ENCODE results near the gene SCP2D1.

The SCP2D1 gene

DNA sequence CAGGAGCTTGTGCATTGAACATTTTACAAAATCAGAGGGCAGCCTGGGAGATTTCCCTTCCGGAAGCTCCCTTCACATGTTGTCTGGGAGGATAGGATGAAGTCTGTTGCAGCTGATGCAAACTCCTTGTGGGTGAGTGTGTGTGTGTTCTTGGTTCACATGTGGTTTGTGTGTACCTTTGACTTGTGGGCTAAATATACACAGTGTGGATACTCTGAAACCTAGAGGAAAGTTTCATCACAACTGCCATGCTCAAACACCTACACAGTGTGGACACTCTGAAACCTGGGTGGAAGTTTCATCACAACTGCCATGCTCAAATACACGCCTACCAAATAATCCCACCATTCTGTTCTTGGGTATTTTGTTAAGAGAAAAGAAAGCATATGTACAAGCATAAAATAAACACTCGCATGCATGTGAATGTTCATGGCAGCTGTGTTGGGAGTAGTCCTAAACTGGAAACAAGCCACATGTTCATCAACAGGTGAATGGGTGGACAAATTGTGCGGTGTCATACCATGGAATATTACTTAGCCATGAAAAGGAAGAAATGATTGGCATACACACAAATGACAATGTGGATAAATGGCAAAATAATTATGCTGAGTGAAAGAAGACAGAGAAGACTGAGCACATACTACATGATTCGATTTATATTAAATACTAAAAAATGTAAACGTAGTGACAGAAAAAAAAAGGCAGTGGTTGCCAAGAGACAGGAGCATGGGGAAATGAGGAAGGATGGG lies 1.8 kb downstream of the SCP2D1 start:
- no peak for DNase-seq

DNA sequence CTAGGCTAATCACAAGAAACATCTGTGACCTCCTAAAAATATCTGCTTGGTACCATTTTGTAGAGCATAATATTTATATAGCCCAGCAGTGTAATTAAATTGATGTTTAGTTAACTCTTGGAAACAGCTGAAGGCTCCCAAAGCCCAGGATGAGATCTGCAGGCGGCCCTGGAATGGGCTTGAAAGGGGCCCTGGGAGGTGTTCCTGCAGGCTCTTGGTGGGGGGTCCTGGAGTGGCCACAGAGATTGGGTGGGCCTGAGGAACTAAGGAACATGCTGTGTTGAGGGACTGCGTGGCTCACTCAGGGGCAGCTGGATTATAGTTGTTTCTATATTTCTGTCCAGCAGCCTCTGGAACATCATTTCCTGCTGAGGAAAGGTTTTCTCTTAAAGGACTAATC lies 9.2 kb downstream of the SCP2D1 start:
- no peak for DNase-seq

DNA sequence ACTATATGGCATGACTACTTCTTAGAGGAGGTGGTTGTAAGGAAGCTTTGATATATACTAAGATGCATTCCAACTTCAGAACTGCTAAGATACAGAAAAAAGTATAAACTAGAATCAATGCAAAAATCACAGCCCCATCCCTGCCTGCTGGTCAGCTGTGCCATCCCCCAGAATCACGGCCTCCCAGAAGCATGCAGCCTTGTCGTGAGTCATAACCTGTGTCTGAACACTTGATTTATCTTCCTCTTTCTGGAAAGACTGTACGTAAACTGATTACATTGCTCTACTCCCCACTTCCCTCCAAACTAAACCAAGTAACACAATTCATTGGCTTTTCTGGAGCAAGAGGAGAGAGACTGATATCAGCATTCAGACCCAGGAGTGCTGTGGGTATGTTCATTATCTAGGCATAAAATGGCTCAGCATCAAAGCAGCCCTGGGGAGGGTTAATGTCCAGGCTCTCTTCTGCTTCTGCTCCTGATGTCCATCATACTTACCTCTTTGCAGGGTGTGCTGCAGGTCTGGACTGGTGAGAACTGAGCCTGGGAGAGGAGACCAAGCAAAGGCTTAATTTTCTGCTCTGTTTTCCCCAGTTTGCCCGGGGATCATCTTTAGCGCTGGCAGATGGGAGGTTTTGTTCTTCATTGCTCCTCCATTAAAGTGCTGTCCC lies 18.4 kb downstream of the SCP2D1 start:
- DNase-seq: peak; percentile 20

DNA sequence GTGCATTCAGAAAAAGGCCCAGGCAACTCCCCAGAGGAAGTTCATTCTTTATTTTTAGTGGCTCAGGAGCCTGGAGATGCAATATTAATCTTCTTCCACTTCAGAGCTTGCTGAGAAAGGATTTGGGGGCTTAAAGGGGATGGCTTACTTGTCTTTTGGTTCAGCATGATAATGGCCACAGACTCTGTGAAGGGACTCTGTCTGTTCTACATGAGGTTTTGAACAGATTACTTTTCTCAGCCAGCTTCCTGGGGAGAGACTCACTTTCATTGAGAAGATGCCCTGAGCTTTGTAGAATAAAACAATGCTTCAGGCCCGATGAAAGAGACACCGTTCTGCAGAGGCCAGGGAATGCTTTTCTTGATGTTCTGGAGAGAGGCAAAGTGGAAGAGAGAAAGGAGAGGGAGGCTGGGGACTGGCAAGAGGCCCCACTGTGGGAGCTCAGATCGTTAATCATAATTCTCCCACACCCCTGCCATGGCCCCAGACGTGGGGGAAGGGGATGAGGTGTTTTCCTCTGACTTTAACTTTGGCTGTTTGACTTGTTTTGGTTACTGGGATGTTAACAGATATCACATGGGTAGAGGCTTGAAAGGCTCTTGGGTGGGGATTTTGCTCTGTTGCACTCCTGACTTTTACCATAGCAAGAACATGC lies 19.1 kb downstream of the SCP2D1 start:
- DNase-seq: no peak

DNA sequence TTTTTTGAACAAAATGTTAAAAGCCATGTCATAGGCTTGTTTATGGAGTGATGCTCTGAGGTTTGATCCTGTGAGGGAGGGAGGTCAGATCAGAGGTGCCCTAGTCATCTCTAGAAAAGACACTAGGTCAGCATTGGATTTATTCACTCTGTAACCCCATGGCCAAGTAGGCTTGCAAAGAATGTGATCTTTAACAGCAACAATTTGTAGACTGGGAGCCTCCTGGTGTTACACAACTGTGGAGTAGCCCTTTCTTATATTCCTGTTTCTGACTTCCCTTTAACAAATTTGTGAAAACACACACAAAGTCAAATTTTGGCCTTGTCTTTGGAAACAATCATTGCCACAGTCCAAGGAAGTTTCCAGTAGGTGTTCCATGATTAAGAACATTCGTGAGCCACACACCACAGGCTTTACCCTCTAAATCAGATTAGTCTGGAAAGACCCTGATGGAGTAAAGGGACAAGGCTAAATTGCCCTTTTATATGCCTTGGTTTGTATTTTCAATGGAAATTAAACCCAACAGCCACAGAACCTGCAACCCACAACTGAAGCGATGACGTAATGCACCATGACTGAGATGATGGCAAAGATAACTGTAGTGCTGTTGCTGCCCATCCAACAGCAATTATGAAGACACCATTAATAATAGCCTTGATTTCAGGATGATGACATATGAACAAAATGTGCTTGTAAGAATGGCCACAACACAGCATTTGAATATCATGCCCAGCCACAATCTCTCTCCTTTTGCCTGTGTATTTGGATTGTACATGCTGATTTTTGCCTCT lies 22.1 kb downstream of the SCP2D1 start:
- no peak for DNase-seq

DNA sequence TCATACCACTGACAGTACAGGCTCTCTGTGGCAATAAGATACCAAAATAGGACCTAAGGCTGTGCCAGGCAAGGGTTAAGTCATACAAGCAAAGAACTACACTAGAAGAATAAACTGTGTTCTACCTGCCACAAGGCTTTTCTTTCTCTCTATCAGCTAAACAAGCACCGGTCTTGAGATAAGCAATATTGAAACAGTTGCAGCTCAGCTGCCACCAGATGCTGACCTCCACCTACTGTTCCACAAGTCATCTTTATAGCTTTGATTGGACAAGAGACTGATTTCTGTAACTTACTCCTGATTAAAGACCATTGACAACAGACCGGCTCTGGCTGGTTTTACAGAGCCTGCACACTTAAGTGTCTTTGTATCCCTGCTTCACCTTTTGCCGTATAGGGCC lies 24.1 kb downstream of the SCP2D1 start:
- DNase-seq: no peak

DNA sequence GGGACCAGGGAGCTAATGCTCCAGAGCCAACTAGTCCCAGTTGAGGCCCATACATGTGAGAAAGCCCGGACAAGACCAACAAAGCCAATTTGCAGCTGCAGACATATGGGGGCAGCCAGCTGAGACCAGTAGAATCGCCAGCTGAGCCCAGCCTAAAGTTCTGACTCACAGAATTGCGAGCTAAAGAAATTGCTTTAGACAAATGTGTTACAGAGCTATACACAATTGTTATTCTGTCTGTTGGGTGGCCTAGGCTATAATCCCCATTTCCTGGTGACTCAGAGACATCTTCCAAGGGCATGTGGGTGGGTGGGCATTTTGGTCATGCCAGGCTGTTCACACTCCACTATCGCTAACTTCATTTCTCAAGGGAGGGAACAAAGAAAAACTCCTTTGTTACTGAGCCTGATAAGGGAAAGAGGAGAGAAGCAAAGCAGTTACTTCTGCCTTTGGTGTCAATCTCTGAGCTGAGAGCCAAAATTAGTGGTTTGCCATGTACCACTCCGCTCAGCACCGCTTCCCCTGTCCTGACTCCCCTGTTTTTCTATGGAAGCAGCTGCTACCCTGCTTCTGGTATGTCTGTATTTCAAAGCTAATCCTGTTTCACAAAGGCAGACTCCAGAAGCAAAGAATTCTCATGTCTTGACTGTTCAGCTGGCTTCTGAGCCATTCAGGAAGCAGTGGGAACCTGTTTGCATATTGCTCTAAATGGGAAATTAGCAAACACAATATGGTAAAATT lies 26.1 kb downstream of the SCP2D1 start:
- DNase-seq: no peak

- no peak for DNase-seq
Measured at GRCh38 chr20:18840248-18840645, 26.7 kb downstream of the SCP2D1 start.

GRCh38 chr20:18845017-18845416 lies 31.4 kb downstream of the SCP2D1 start:
- no peak for DNase-seq

DNA sequence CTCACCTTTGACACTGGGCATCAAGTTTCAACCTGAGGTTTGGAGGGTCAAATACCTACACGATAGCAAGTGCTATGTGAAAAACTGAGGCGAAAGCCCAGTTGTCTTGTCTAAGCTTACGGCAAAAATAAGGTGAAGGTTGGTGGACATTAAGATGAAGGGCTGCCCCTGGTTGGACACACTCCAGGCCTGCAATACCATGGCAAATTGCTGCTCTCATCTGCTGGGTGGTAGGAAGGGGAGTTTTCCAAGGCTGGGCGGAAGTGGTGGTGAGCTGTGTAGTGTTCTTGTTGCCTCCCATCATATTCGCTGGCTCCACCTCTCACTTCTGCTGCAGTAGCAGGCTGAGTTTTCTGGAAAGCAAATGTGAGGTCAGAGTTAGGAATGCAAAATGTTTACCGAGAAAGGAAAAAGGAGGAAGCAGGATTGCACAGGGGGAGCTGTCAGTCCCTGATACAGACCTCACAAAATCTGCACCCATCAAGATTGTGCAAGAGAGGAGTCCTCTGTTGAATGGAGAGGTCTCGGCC lies 33.7 kb downstream of the SCP2D1 start:
- no peak for DNase-seq

DNA sequence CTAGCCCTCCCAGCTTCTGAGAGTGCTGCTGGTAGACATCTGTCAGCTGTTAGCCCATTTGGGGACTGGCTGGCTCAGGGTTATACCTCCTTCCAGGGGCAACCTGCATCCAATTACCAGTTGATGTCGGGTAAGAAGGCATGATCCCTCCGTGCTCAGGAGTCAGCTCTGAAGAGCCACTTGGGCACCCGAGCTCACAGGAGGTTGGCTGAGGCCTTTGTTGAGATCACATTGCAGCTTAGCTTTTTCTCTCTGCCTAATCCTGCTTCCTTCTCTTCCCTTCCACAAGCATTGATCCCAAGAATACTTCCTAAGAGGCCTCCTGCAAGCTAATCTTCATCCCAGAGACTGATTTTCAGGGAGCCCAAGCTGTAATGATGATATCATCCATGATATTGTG lies 35.5 kb downstream of the SCP2D1 start:
- DNase-seq: no peak

DNA sequence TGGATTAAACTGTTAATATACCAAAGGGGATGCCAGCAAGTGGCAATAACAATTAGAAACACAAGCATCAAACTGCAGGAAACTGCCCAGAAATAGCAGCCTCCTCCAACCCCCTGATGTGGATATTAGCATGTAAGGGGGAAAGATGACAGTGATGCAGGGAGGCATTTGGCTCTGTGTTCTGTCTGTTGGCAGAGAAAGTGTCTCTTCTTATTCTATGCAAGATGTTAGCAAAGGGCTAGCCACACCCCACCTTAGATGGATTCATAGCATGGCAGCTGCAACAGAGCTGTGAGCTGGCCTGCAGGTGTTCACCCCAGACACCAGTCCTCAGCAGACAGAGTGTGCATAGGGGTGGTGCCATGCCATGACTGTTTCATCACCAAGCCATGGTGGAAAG lies 38.0 kb downstream of the SCP2D1 start:
- DNase-seq: no peak

GRCh38 chr20:18852318-18852717 lies 38.7 kb downstream of the SCP2D1 start:
- no peak for DNase-seq

DNA sequence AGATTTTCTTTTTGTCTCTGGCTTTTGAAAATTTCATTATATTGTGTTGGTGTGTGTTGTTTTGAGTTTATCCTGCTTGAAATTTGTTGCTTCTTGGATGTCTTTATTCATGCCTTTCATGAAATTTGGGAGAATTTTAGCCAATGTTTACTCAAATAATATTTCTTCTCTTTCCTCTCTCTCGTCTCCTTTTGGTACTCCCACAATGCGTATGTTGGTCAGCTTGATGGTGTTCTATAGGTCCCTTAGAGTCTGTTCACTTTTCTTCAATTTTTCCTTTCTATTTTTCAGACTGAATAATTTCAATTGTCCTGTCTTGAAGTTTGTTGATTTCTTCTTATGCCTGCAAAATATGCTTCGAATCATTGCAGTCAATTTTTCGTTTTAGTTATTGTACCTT lies 39.6 kb downstream of the SCP2D1 start:
- no peak for DNase-seq

DNA sequence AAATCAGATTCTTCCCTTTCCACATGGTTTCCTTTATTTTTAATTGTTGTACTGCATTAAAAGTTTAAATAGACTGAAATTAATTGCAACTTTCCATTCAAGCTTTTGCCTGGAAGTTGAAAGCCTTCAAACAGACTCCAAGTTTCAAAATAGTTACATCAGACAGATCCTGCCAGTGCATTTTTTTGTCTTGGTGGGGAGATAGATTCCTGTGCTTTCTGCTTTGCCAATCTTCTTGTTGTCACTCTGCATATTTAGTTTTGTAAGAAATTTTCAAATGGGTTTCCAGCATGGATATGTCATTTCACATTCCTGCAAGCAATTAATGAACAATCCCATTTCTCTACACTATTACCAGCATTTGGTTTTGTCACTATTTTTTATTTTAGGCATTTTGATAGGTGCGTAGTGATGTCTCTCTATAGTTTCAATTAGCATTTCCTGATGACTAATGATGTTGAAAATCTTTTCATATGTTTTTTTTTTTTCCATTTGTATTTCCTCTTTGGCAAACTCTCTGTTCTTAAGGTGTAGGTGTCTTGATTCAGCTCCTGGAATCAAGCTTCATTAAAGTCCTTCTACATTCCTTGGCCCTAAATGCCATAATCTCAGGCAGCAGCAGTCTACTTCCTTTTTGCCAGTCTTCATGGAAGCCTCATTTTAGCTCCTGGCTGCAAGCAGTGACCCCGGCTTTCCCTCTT lies 40.5 kb downstream of the SCP2D1 start:
- DNase-seq: no peak

DNA sequence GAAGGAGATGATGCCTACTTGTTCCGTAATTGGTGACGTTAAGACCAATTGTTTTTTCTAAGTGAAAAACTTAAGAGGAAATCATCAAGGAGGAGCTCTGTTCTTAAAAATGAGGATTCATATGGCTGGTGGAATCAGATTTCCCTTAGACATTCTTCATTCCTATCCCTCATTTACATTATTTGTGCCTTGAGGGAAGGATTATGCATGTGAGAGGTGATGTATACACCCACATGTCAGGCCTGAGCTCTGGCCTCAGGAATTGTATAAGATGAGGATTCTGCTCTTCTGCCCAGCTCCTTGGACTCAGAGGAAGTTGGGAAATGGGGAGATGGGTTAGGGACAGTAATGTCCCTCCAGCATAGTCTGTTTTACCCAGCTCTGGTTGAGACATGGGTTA lies 42.3 kb downstream of the SCP2D1 start:
- DNase-seq: no peak

DNA sequence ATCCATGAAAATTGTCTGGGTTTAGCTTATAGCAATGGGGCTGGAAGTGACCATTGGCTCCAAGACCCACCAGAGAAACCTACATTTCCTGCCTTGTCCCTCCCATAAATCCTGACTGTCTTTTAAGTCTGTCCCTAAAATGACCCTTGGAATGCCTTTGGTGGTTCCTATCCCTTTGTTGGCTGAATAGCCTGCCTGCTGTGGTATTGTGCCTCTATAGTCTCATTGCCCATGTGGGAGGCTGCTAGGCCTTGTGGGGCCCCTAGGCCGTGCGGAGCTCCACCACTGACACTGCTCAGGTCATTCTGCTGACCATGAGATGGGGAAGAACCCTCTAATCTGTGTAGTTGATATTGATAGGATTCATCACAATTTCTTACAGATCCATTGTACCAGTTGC lies 43.3 kb downstream of the SCP2D1 start:
- DNase-seq: no peak

DNA sequence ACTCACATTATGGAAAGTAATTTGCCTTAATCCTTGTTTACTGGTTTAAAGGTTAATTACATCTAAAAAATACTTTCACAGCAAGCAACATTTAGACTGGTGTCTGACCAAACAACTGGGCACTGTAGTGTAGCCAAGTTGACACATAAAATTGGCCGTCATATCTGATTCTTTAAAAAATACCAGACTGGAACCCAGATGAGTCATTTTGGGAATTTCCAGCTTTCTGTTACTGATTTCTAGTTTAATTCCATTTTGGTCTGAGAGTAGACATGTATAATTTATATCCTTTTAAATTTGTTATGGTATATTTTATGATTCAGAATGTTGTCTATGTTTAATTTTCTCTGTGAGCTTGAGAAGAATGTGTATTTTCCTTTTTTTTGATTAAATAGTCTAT lies 44.1 kb downstream of the SCP2D1 start:
- no peak for DNase-seq

DNA sequence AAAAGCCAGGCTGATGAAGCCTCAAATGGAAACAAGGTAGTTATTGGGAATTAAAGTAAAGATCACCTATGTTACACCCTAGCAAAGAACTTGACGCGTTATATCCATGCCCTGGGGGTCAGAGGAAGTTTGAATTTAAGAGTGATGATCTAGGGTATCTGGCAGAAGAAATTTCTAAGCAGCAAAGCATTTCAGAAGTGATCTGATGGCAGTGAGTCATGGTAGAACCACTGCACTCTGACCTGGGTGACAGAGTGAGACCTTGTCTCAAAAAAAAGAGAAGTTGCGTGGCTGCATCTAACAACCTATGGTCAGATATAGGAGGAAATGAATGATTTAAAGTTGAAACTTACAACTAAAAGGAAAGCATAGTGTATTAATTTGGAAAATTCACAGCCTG lies 45.2 kb downstream of the SCP2D1 start:
- DNase-seq: no peak

Measured in NCI-H226 (cell line).